Esophagus squamous epithelium (tissue), 5 donors: Measurements from ENCODE around the gene SRGN. TPM values are rescaled to one million over a fixed set of nuclear protein-coding genes. Genes with fewer than 3 reads are reported as not detected.

Source experiments
- DNase-seq: peaks from one replicate; lab custom pipeline; 2025; lab: John Stamatoyannopoulos, UW
- H3K27ac ChIP-seq, 4 donors: fragments of 200-600 bp; sonication (generic); one replicate each; pipeline ENCODE4 v1.5.1; 2016 to 2019; ENCODE audit warnings: mild to moderate bottlenecking in 1 of 4
- H3K27me3 ChIP-seq, 4 donors: fragments of 200-600 bp; sonication (generic); 1 replicate in 3 of 4; 2 replicates in 1 of 4; pipeline versions ENCODE4 v1.5.1 to v1.6.0; 2017 to 2021; ENCODE audit warnings: antibody characterized with exemption in 1 of 4
- H3K36me3 ChIP-seq, 3 donors: fragments of 200-600 bp; sonication (generic); one replicate each; pipeline ENCODE4 v1.5.1; 2016 to 2019
- H3K4me1 ChIP-seq, 3 donors: fragments of 200-600 bp; sonication (generic); one replicate each; pipeline ENCODE4 v1.5.1; 2017 to 2019
- H3K4me3 ChIP-seq, 4 donors: fragments of 200-600 bp; sonication (generic); 1 replicate in 3 of 4; 2 replicates in 1 of 4; pipeline ENCODE4 v1.5.1; 2016 to 2019; ENCODE audit warnings: mild to moderate bottlenecking in 2 of 4, moderate library complexity in 1 of 4
- H3K9me3 ChIP-seq, 3 donors: fragments of 200-600 bp; sonication (generic); one replicate each; pipeline ENCODE4 v1.5.1; 2016 to 2019
- POLR2A ChIP-seq, 4 donors: fragments of 450-650 bp; IDR thresholded peaks; one replicate each; pipeline ENCODE4 v1.6.1; 2017; ENCODE audit warnings: antibody characterized with exemption in 4 of 4, mild to moderate bottlenecking in 4 of 4, moderate library complexity in 3 of 4
- WGBS, 2 donors: methylation state at CpG; one replicate each; pipeline ENCODE4 v1.1.5; 2018; 5-methylcytosine and 5-hydroxymethylcytosine counted together
- intact Hi-C: fragments of 100-400 bp; cut with DNase I; formaldehyde crosslinking; loops from one replicate; pipeline ENCODE4 v1.15.0; 2022
- small RNA-seq, 4 donors: library from RNA; depleted of rRNA; stranded (forward); fragments of <200 nt; gene quantifications; one replicate each; pipeline ENCODE3, GENCODE V24; 2016
- total RNA-seq, 4 donors: library from RNA; depleted of rRNA; stranded (reverse); fragments of >200 nt; gene quantifications; one replicate each; pipeline ENCODE4 v1.1.0, GENCODE V29; 2016
- TF ChIP-seq, protein P1 (sequence below), 6 experiments: fragments of 450-650 bp in 4 of 6; fragments of 200-600 bp in 2 of 6; sonication (generic) in 2 of 6; IDR thresholded peaks; one replicate each; pipeline ENCODE4 v1.5.1; 2016 to 2019; ENCODE audit warnings: antibody characterized with exemption in 6 of 6, mild to moderate bottlenecking in 4 of 6, moderate library complexity in 4 of 6
- donor health status: DM: yes; HTN: yes; CAD: no.

The SRGN gene
- total RNA-seq, 4 donors from 2014 or later: 3.5 to 64.1 (median 37.9) TPM

DNA sequence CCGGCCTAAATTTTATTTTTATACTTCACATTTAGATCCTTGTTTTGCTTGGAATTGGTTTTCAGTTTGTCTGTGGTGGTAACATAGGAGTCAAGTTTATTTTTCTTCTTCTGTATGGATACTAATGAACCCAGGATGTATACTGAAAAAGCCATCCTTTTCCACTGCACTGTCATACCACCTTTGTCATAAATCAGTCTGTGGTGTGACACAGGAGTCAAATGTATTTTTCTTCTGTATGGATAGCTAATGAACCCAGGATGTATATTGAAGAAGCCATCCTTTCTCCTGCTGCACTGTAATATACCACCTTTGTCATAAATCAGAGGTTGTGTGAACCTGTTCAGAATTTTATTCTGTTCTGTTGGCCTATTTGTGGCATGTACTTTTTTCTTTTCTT, 57.4 kb downstream of the SRGN start:
- 94 to 100% methylated on average over 1 of the region's 1 CpG for WGBS, 2 donors
- no peak for DNase-seq
- Histone ChIP-seq H3K36me3 (peaks cover 0 to 16% (median 0%) of the 10 kb centered on the region in 3 donors), H3K27me3 (no peaks in the 10 kb centered on the region), H3K9me3 (no peaks in the 10 kb centered on the region), H3K4me1 (peaks cover 0 to 16% (median 0%) of the 10 kb centered on the region in 3 donors), H3K27ac (no peak overlapping the region), H3K4me3 (no peak overlapping the region)
- TF ChIP-seq POLR2A (IDR thresholded peaks at IDR 0.05): no peak
- TF ChIP-seq, protein P1, sequence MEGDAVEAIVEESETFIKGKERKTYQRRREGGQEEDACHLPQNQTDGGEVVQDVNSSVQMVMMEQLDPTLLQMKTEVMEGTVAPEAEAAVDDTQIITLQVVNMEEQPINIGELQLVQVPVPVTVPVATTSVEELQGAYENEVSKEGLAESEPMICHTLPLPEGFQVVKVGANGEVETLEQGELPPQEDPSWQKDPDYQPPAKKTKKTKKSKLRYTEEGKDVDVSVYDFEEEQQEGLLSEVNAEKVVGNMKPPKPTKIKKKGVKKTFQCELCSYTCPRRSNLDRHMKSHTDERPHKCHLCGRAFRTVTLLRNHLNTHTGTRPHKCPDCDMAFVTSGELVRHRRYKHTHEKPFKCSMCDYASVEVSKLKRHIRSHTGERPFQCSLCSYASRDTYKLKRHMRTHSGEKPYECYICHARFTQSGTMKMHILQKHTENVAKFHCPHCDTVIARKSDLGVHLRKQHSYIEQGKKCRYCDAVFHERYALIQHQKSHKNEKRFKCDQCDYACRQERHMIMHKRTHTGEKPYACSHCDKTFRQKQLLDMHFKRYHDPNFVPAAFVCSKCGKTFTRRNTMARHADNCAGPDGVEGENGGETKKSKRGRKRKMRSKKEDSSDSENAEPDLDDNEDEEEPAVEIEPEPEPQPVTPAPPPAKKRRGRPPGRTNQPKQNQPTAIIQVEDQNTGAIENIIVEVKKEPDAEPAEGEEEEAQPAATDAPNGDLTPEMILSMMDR (IDR thresholded peaks at IDR 0.05): no peak
- intact Hi-C loops: no loop called here

DNA sequence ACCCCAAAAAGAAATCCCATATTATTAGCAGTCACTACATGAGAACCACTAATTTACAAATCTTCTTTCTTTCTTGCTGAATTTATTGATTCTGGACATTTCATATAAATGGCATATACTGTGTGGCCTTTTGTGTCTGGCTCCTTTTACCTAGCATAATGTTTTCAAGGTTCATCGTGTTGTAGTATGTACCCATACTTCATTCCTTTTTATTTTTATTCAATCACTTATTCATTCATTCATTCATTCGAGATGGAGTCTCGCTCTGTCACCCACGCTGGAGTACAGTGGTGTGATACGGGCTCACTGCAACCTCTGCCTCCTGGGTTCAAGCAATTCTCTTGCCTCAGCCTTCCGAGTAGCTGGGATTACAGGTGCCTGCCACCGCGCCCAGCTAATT, 58.0 kb downstream of the SRGN start:
- H3K27ac ChIP-seq: no peak overlapping the region
- 88 to 96% methylated on average over 8 of the region's 8 CpGs for WGBS, 2 donors
- DNase-seq: no peak
- peaks cover 0 to 13% (median 0%) of the 10 kb centered on the region in 3 donors for H3K36me3 ChIP-seq
- intact Hi-C loops: no loop called here
- no peaks in the 10 kb centered on the region for H3K9me3 ChIP-seq
- TF ChIP-seq, protein P1 (IDR thresholded peaks at IDR 0.05): no peak
- TF ChIP-seq POLR2A (IDR thresholded peaks at IDR 0.05): no peak
- H3K4me3 ChIP-seq: no peak overlapping the region
- H3K27me3 ChIP-seq: no peaks in the 10 kb centered on the region
- peaks cover 0 to 16% (median 0%) of the 10 kb centered on the region in 3 donors for H3K4me1 ChIP-seq

DNA sequence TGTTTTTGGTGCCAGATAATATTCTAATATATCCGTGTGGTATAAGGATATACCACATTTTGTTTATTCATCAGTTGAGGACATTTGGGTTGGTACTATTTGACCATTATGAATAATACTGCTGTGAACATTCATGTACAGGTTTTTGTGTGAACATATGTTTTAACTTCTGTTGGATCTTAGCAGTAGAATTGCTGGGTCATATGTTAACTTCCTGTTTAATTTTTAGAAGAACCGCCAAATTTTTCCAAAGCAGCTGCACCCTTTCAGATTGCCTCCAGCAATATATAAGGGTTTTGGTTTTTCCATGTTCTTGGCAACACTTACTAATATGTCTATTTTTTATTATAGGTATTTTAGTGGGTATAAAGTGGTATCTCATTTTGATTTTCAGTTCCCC, 58.9 kb downstream of the SRGN start:
- intact Hi-C loops: no loop called here
- H3K4me3 ChIP-seq: no peak overlapping the region
- 9 to 23% methylated on average over 2 of the region's 2 CpGs for WGBS, 2 donors
- H3K36me3 ChIP-seq: peaks cover 0 to 6% (median 0%) of the 10 kb centered on the region in 3 donors
- no peaks in the 10 kb centered on the region for H3K9me3 ChIP-seq
- no peak overlapping the region for H3K27ac ChIP-seq
- no peak for TF ChIP-seq POLR2A (IDR thresholded peaks at IDR 0.05)
- TF ChIP-seq, protein P1 (IDR thresholded peaks at IDR 0.05): no peak
- DNase-seq: no peak
- peaks cover 0 to 16% (median 0%) of the 10 kb centered on the region in 3 donors for H3K4me1 ChIP-seq
- H3K27me3 ChIP-seq: no peaks in the 10 kb centered on the region

DNA sequence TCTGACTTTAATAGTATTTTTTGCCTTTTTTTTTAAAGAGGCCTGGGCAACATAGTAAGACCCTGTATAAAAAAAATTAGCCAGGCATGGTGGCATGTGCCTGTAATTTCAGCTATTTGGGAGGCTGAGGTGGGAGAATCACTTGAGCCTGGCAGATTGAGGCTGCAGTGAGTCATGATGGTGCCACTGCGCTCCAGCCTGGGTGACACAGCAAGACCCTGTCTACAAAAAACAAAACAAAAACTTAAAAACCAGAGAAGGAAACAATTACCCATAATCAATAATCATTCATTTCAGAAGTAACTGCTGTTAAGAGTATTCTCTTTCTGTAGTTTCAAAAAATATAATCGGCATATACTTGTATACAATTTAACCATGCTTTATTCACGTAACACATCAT, 64.1 kb downstream of the SRGN start:
- intact Hi-C loops: no loop called here
- 84 to 95% methylated on average over 3 of the region's 3 CpGs for WGBS, 2 donors
- Histone ChIP-seq H3K36me3 (peaks cover 0 to 11% (median 0%) of the 10 kb centered on the region in 3 donors), H3K4me3 (no peak overlapping the region), H3K9me3 (no peaks in the 10 kb centered on the region), H3K27me3 (no peaks in the 10 kb centered on the region), H3K27ac (no peak overlapping the region), H3K4me1 (peaks cover 0 to 17% (median 0%) of the 10 kb centered on the region in 3 donors)
- no peak for TF ChIP-seq POLR2A (IDR thresholded peaks at IDR 0.05)
- TF ChIP-seq, protein P1 (IDR thresholded peaks at IDR 0.05): no peak
- DNase-seq: no peak

DNA sequence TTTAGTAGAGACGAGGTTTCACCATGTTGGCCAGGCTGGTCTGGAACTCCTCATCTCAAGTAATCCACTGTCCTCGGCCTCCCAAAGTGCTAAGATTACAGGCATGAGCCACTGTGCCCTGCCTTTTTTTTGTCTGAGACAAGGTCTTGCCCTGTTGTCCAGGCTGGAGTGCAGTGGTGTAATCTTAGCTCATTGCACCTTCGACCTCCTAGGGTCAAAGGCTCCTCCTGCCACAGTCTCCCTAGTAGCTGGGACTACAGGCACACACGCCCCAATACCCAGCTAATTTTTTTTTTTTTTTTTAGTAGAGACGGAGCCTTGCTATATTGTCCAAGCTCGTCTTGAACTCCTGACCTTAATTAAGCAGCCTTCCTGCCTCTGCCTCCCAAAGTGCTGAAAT, 65.3 kb downstream of the SRGN start:
- Histone ChIP-seq H3K27ac (no peak overlapping the region), H3K4me1 (peaks cover 0 to 7% (median 0%) of the 10 kb centered on the region in 3 donors), H3K9me3 (no peaks in the 10 kb centered on the region), H3K27me3 (no peaks in the 10 kb centered on the region), H3K36me3 (peaks cover 0 to 23% (median 0%) of the 10 kb centered on the region in 3 donors), H3K4me3 (no peak overlapping the region)
- intact Hi-C loops: no loop called here
- DNase-seq: no peak
- TF ChIP-seq, protein P1 (IDR thresholded peaks at IDR 0.05): no peak
- TF ChIP-seq POLR2A (IDR thresholded peaks at IDR 0.05): no peak
- WGBS, 2 donors: 94 to 95% methylated on average over 6 of the region's 6 CpGs

Small RNAs within 50 kb of the gene (small RNA-seq; reads per million reads assigned to genes)
- gene RF00017: 0 reads per million in 4 donors

Other genes with a start within 250 kb of the SRGN start
- 10 to 100 TPM in 3 of 4 donors, 1 to 10 TPM in 1; 6.5 to 40.6 (median 24.6) TPM for gene DDX50, start 186.8 kb upstream of the SRGN start, total RNA-seq
- gene DDX21, start 131.9 kb upstream of the SRGN start, total RNA-seq: 100 to 1,000 TPM in 1 of 4 donors, 10 to 100 TPM in 3; 39.2 to 112 (median 84.0) TPM
- gene KIFBP, start 99.3 kb upstream of the SRGN start, total RNA-seq: 10 to 100 TPM; 15.5 to 31.0 (median 16.4) TPM
- 10 to 100 TPM; 31.5 to 43.1 (median 37.4) TPM for gene VPS26A, start 36.1 kb downstream of the SRGN start, total RNA-seq
- gene SUPV3L1, start 92.1 kb downstream of the SRGN start, total RNA-seq: 10 to 100 TPM; 10.4 to 31.9 (median 20.9) TPM
- 1 to 10 TPM in 1 of 4 donors, under 1 TPM in 2, not detected in 1; 0.19 to 1.5 (median 0.19) TPM for gene HKDC1, start 132.2 kb downstream of the SRGN start, total RNA-seq
- 100 to 1,000 TPM; 130 to 189 (median 142) TPM for gene HK1, start 190.4 kb downstream of the SRGN start, total RNA-seq